ENCODE measurements around the gene NUMB. TPM values are rescaled to one million over a fixed set of nuclear protein-coding genes. Genes with fewer than 3 reads are reported as not detected.
"Not testable (repeated sequence)": the region's sequence is repeated elsewhere in the genome, so short reads cannot be mapped to it uniquely, and the experiment has no call there.

Gene NUMB
- total RNA-seq, 2 donors from 2014 or later, result 79.9 to 85.2 TPM

DNA sequence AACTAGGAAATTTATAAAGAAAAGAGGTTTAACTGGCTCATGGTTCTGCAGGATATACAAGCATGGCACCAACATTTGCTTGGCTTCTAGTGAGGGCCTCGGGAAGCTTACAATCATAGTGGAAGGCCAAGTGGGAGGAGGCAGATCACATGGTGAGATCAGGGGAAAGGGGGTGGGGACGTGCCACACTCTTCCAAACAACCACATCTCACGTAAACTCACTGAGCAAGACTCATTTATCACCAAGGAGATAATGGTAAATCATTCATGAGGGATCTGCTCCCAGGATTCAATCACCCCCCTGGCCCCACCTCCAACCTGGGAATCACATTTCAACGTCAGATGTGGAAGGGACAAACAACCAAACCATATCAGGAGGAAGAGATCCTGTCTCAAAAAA, 35.8 kb downstream of the NUMB start:
- WGBS, 2 experiments (ENCODE audit: insufficient coverage in 1 of 2, insufficient read length in 1 of 2), result 42 to 80% methylated on average over 1 to 3 of the region's 4 CpGs
- Mint-ChIP-seq H3K27ac (peak overlapping the region; percentile 87), H3K9me3 (peaks cover 2% of the 10 kb centered on the region), H3K27me3 (ENCODE audit: insufficient read depth) (no peaks in the 10 kb centered on the region), H3K4me1 (peaks cover 11% of the 10 kb centered on the region), H3K36me3 (ENCODE audit: low read depth) (peaks cover 39% of the 10 kb centered on the region), H3K4me3 (peak overlapping the region; percentile 12)
- TF ChIP-seq, protein P1, sequence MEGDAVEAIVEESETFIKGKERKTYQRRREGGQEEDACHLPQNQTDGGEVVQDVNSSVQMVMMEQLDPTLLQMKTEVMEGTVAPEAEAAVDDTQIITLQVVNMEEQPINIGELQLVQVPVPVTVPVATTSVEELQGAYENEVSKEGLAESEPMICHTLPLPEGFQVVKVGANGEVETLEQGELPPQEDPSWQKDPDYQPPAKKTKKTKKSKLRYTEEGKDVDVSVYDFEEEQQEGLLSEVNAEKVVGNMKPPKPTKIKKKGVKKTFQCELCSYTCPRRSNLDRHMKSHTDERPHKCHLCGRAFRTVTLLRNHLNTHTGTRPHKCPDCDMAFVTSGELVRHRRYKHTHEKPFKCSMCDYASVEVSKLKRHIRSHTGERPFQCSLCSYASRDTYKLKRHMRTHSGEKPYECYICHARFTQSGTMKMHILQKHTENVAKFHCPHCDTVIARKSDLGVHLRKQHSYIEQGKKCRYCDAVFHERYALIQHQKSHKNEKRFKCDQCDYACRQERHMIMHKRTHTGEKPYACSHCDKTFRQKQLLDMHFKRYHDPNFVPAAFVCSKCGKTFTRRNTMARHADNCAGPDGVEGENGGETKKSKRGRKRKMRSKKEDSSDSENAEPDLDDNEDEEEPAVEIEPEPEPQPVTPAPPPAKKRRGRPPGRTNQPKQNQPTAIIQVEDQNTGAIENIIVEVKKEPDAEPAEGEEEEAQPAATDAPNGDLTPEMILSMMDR (conservative IDR thresholded peaks at IDR 0.05), result no peak
- H3K9ac ChIP-seq (ENCODE audit: extremely low read depth, low read length, poor library complexity, severe bottlenecking), result no peak overlapping the region
- H3K9me3 ChIP-seq (ENCODE audit: control insufficient read depth, low read length), result peaks cover 10% of the 10 kb centered on the region
- peaks cover 30% of the 10 kb centered on the region for H3K36me3 ChIP-seq (ENCODE audit: control insufficient read depth, insufficient read depth, low read length)
- H3K4me3 ChIP-seq (ENCODE audit: low read length), result no peak overlapping the region
- no peaks in the 10 kb centered on the region for H3K4me1 ChIP-seq (ENCODE audit: control insufficient read depth, insufficient read depth, low read length)
- DNase-seq, result peak; percentile 71
- H3K27me3 ChIP-seq (ENCODE audit: control insufficient read depth, insufficient read depth, low read length, poor library complexity, severe bottlenecking), result no peaks in the 10 kb centered on the region
- no peak overlapping the region for H3K27ac ChIP-seq (ENCODE audit: low read depth, low read length)

DNA sequence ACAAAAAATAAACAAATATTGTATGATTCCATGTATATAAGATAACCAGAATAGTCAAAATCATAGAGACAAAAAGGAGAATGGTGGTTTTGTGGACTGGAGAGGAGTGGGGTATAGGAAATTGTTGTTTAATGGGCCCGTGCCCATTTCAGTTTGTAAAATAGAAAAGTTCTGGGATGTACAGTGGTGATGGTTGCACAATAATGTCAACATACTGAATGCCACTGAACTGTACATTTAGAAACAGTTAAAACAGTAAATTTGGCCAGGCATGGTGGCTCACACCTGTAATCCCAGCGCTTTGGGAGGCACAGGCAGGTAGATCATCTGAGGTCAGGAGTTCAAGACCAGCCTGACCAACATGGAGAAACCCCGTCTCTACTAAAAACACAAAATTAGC, 40.1 kb downstream of the NUMB start:
- H3K4me3 Mint-ChIP-seq, result no peak overlapping the region

GRCh38 chr14:73406248-73406647, 52.1 kb downstream of the NUMB start:
- H3K27ac ChIP-seq (ENCODE audit: low read depth, low read length); H3K9me3 Mint-ChIP-seq; H3K27me3 ChIP-seq (ENCODE audit: control insufficient read depth, insufficient read depth, low read length, poor library complexity, severe bottlenecking); H3K9ac ChIP-seq (ENCODE audit: extremely low read depth, low read length, poor library complexity, severe bottlenecking); H3K4me3 ChIP-seq (ENCODE audit: low read length); H3K4me1 ChIP-seq (ENCODE audit: control insufficient read depth, insufficient read depth, low read length); H3K27ac Mint-ChIP-seq; H3K4me1 Mint-ChIP-seq; H3K4me3 Mint-ChIP-seq; H3K27me3 Mint-ChIP-seq (ENCODE audit: insufficient read depth); DNase-seq; H3K9me3 ChIP-seq (ENCODE audit: control insufficient read depth, low read length): not testable (repeated sequence)
- peaks cover 54% of the 10 kb centered on the region for H3K36me3 ChIP-seq (ENCODE audit: control insufficient read depth, insufficient read depth, low read length)
- WGBS, 2 experiments (ENCODE audit: insufficient coverage in 1 of 2, insufficient read length in 1 of 2), result 100% methylated on average over 1 of the region's 3 CpGs
- peaks cover 33% of the 10 kb centered on the region for H3K36me3 Mint-ChIP-seq (ENCODE audit: low read depth)

More for the DNA sequence above, 40.1 kb downstream of the NUMB start:
- no peak for DNase-seq
- Histone ChIP-seq H3K9me3 (ENCODE audit: control insufficient read depth, low read length) (peaks cover 26% of the 10 kb centered on the region), H3K4me3 (ENCODE audit: low read length) (no peak overlapping the region), H3K27me3 (ENCODE audit: control insufficient read depth, insufficient read depth, low read length, poor library complexity, severe bottlenecking) (no peaks in the 10 kb centered on the region), H3K27ac (ENCODE audit: low read depth, low read length) (no peak overlapping the region), H3K36me3 (ENCODE audit: control insufficient read depth, insufficient read depth, low read length) (peaks cover 51% of the 10 kb centered on the region), H3K9ac (ENCODE audit: extremely low read depth, low read length, poor library complexity, severe bottlenecking) (no peak overlapping the region), H3K4me1 (ENCODE audit: control insufficient read depth, insufficient read depth, low read length) (no peaks in the 10 kb centered on the region)
- Mint-ChIP-seq H3K9me3 (peaks cover 9% of the 10 kb centered on the region), H3K4me1 (peaks cover 11% of the 10 kb centered on the region), H3K27ac (no peak overlapping the region), H3K27me3 (ENCODE audit: insufficient read depth) (no peaks in the 10 kb centered on the region), H3K36me3 (ENCODE audit: low read depth) (peaks cover 57% of the 10 kb centered on the region)
- TF ChIP-seq, protein P1 (conservative IDR thresholded peaks at IDR 0.05), result no peak
- 94 to 100% methylated on average over 2 of the region's 3 CpGs for WGBS, 2 experiments (ENCODE audit: insufficient coverage in 1 of 2, insufficient read length in 1 of 2)

DNA sequence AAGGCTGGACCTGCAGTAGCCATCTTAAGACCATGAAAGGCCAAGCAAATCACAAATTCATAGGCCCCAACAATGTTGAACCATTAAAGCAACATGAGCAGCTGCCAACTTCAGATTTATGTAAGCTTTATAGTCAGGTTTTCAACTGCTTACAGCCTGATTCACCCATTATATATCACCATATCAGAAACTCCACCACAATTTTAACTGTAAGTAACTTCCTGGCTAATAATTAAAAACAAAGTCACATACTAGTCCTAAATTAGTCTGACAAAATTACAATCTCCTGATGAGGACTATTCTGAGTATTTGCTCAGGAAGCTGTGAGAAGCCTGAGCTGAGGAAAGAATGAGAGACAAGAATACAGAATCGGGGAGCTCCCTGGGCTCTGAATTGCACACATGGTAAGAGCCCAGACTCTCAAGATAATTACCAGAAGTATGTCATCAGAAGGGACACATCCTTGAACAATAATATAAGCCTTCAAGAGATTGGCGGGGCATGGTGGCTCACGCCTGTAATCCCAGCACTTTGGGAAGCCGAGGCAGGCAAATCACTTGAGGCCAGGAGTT, 55.1 kb downstream of the NUMB start:
- H3K36me3 ChIP-seq (ENCODE audit: control insufficient read depth, insufficient read depth, low read length), result peaks cover 30% of the 10 kb centered on the region
- H3K9me3 ChIP-seq (ENCODE audit: control insufficient read depth, low read length), result no peaks in the 10 kb centered on the region
- Mint-ChIP-seq H3K27ac (peak overlapping the region; percentile 7), H3K4me1 (no peaks in the 10 kb centered on the region), H3K36me3 (ENCODE audit: low read depth) (peaks cover 30% of the 10 kb centered on the region), H3K9me3 (peaks cover 9% of the 10 kb centered on the region), H3K4me3 (no peak overlapping the region), H3K27me3 (ENCODE audit: insufficient read depth) (no peaks in the 10 kb centered on the region)
- no peak overlapping the region for H3K9ac ChIP-seq (ENCODE audit: extremely low read depth, low read length, poor library complexity, severe bottlenecking)
- H3K27me3 ChIP-seq (ENCODE audit: control insufficient read depth, insufficient read depth, low read length, poor library complexity, severe bottlenecking), result no peaks in the 10 kb centered on the region
- no peak overlapping the region for H3K27ac ChIP-seq (ENCODE audit: low read depth, low read length)
- no peak for DNase-seq
- TF ChIP-seq, protein P1 (conservative IDR thresholded peaks at IDR 0.05), result no peak
- no peaks in the 10 kb centered on the region for H3K4me1 ChIP-seq (ENCODE audit: control insufficient read depth, insufficient read depth, low read length)
- 91 to 96% methylated on average over 4 of the region's 4 CpGs for WGBS, 2 experiments (ENCODE audit: insufficient coverage in 1 of 2, insufficient read length in 1 of 2)
- H3K4me3 ChIP-seq (ENCODE audit: low read length), result no peak overlapping the region
